SK-N-SH (cell line): Measurements from ENCODE around the gene TMED9.

Experiments used
- CTCF ChIP-seq: fragments of 200-600 bp; sonication (generic); IDR thresholded peaks from 2 replicates; pipeline ENCODE4 v1.6.1; 2017; ENCODE audit warnings: antibody characterized with exemption, mild to moderate bottlenecking, moderate library complexity
- USF1 ChIP-seq: IDR thresholded peaks from 2 replicates; pipeline ENCODE4 v1.4.0; 2012; ENCODE audit warnings: low read depth, borderline replicate concordance

DNA sequence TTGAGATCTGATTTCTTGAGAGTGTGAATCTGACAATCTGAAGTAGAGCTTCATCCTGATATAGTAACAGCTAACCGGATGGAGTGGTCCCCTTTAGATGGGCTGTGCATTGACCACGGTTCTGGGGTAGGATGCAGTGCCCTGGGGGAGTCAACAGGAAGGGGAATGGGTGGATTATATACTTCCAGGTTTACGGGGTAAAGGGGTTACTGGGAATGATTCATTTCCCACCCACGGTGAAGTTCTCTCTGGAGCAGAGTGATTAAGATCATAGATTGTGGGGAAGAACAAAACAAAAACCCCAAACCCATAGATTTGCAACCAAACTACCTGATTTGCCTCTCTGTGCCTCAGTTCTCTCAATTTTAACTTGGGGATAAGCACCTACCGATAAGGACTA, 6.5 kb downstream of the TMED9 start:
- TF ChIP-seq USF1 (no peak), CTCF (no peak)
